Ectodermal cell (in vitro differentiated cells): ENCODE data around the gene C1orf53.

Source experiments
- H3K27ac ChIP-seq: 2 replicates; pipeline ENCODE4 v1.7.0; 2013; ENCODE audit warnings: mild to moderate bottlenecking, low read depth, low read length; ENCODE audit not compliant: insufficient read depth, poor library complexity, severe bottlenecking
- H3K27me3 ChIP-seq: 2 replicates; pipeline ENCODE4 v1.7.0; 2013; ENCODE audit warnings: mild to moderate bottlenecking, low read length; ENCODE audit not compliant: insufficient read depth, control insufficient read depth, poor library complexity, severe bottlenecking
- H3K36me3 ChIP-seq: one replicate; pipeline ENCODE4 v1.7.0; 2013; ENCODE audit warnings: low read length; ENCODE audit not compliant: control insufficient read depth, insufficient read depth
- H3K4me1 ChIP-seq: one replicate; pipeline ENCODE4 v1.7.0; 2013; ENCODE audit warnings: low read length; ENCODE audit not compliant: control insufficient read depth, insufficient read depth
- H3K4me3 ChIP-seq: 2 replicates; pipeline ENCODE4 v1.7.0; 2013; ENCODE audit warnings: low read depth, low read length, control low read depth; ENCODE audit not compliant: insufficient read depth
- H3K9me3 ChIP-seq: 2 replicates; pipeline ENCODE4 v1.7.0; 2013; ENCODE audit warnings: mild to moderate bottlenecking, low read length, moderate library complexity; ENCODE audit not compliant: control insufficient read depth
- WGBS, 2 experiments: methylation state at CpG; one replicate each; pipeline ENCODE4 v1.1.7; 2013; ENCODE audit warnings: missing lambda C conversion rate in 2 of 2; 5-methylcytosine and 5-hydroxymethylcytosine counted together

Gene C1orf53

DNA sequence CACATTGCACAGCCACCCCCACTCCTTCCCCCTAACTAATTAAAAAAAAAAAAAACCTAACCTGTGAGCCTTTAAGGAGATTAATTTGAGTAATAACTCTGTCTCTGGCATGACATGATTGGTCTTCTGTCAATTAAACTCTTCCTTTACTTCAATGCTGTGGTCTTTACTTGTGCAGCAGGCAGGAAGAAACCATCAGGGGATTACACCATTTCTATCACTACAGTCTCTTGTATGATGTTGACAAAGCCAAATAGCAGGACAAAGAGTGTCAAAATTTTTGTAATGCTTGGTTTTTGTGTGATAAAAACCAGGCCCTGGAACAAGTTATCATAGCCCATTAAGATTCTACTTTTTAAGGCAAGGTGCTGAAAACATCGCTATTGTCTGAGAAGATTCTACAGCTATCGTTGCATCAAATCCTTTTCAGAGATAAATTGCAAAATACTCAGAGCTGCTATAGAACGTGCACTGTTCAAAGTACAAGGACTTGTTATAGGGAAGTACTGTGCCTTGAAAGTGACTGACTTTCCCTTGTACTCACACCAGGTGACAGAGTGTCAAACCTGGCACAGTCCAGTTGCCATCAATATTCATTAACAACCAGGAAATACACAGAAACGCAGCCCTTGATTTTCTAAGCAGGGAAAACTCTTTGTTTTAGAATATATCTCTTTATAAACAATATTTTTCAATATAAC is 52.4 kb downstream of the C1orf53 start:
- Histone ChIP-seq H3K27me3 (no peaks in the 10 kb centered on the region), H3K4me3 (no peak overlapping the region), H3K4me1 (no peaks in the 10 kb centered on the region), H3K36me3 (no peaks in the 10 kb centered on the region), H3K9me3 (no peaks in the 10 kb centered on the region), H3K27ac (no peak overlapping the region)
- 77 to 84% methylated on average over 3 to 4 of the region's 4 CpGs for WGBS, 2 experiments

DNA sequence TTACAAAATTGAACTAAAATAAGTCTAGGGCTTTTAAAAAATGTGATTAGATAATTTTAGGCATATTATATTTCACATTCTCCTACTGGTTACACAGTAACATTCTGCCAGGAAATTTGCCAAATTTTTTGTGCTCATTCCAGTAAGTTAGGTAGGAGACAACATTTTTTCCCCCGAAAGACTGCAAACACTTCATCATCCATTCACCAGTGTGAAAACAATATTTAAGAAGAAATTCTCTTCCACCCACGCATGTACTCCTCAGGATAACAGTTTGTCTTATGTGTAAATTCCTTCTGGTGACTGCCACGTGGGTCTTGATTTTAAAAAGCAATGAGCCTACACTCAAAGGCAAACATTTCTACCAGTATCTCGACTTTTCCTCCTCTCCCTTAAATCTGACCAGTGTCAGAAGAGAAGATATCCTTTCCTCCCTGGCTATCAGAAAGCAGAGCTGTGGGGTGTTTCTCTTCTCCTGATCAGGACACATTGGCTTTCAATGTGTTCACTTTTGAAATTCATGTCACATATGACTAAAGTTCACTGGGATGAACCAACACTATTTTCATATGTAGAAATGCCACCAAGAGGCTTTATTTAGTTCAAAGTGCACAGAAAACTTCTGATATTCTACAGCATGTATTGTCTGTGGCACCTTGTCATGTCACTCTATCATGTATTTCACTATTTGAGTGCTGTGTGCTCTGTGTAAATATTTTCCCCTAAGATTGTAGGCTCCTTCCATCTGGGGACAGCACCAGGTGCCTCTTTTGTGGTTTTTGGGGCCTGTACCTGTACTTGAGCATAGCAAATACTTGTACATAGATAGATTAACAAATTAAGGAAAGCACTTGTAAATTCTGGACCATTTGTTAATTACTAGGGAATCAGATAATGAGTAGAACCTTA is 53.3 kb downstream of the C1orf53 start:
- Histone ChIP-seq H3K9me3 (no peaks in the 10 kb centered on the region), H3K27me3 (no peaks in the 10 kb centered on the region), H3K36me3 (no peaks in the 10 kb centered on the region), H3K4me3 (no peak overlapping the region), H3K4me1 (no peaks in the 10 kb centered on the region), H3K27ac (no peak overlapping the region)
- 91 to 92% methylated on average over 4 of the region's 4 CpGs for WGBS, 2 experiments
